ENCODE data around the gene ESPN. TPM values are rescaled to one million over a fixed set of nuclear protein-coding genes. Genes with fewer than 3 reads are reported as not detected.

The ESPN gene
- total RNA-seq, 2 donors from 2014 or later = 74.3 to 98.0 TPM

DNA sequence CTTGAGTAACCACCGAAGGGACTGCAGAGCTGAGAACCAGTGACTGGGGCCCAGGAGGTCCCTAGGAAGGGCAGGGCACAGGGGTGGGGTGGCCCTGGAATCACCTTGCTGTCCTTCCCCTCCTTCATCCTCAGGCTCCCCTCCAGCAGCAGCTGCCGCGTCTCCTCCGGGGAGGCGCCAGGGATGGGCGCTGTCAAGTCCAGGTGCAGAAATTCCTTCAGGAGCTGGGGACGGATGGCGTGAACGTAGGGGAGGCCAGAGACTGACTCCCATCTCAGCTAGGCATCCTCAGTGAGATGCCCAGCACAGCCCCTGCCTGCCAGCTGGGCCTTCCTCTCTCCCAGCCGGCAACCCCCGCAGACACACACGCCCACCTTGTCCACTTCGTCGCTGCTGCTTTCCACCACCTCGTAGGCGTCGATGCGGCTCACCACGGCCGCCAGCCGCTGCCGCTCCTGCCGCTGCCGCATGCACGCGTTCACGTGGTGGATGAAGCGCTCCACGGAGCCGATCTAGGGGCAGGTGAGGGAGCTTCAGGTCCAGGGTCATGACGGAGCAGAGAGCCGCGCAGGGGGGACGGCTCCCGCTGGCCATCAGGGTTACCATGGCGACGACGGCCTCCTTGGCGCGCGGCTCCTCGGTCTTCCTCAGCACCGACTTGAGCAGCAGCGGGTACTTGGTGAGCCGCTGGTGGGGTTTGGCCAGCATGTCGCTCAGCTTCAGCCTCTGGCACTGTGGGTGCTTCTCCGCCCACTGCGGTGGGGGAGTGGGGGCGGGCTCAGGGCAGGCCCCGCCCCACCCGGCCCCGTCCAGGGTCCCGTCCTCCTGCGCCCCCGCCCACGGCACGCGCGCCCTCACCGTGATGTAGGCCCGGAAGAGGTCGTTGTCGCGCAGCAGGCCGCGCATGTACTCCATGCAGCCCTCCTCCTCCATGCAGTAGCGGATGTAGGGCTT lies 45.8 kb downstream of the ESPN start:
- TF ChIP-seq, protein P1, sequence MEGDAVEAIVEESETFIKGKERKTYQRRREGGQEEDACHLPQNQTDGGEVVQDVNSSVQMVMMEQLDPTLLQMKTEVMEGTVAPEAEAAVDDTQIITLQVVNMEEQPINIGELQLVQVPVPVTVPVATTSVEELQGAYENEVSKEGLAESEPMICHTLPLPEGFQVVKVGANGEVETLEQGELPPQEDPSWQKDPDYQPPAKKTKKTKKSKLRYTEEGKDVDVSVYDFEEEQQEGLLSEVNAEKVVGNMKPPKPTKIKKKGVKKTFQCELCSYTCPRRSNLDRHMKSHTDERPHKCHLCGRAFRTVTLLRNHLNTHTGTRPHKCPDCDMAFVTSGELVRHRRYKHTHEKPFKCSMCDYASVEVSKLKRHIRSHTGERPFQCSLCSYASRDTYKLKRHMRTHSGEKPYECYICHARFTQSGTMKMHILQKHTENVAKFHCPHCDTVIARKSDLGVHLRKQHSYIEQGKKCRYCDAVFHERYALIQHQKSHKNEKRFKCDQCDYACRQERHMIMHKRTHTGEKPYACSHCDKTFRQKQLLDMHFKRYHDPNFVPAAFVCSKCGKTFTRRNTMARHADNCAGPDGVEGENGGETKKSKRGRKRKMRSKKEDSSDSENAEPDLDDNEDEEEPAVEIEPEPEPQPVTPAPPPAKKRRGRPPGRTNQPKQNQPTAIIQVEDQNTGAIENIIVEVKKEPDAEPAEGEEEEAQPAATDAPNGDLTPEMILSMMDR (IDR thresholded peaks at IDR 0.05) = no peak
- DNase-seq = no peak
- Histone ChIP-seq H3K9ac (ENCODE audit: low read depth in 2 of 2, low read length in 2 of 2) (no peak overlapping the region), H3K27ac (no peak overlapping the region), H3K4me1 (no peaks in the 10 kb centered on the region), H3K9me3 (no peaks in the 10 kb centered on the region), H3K27me3 (no peaks in the 10 kb centered on the region), H3K36me3 (no peaks in the 10 kb centered on the region), H3K4me3 (no peak overlapping the region)
- intact Hi-C loops (cut with DNase I) = no loop called here

DNA sequence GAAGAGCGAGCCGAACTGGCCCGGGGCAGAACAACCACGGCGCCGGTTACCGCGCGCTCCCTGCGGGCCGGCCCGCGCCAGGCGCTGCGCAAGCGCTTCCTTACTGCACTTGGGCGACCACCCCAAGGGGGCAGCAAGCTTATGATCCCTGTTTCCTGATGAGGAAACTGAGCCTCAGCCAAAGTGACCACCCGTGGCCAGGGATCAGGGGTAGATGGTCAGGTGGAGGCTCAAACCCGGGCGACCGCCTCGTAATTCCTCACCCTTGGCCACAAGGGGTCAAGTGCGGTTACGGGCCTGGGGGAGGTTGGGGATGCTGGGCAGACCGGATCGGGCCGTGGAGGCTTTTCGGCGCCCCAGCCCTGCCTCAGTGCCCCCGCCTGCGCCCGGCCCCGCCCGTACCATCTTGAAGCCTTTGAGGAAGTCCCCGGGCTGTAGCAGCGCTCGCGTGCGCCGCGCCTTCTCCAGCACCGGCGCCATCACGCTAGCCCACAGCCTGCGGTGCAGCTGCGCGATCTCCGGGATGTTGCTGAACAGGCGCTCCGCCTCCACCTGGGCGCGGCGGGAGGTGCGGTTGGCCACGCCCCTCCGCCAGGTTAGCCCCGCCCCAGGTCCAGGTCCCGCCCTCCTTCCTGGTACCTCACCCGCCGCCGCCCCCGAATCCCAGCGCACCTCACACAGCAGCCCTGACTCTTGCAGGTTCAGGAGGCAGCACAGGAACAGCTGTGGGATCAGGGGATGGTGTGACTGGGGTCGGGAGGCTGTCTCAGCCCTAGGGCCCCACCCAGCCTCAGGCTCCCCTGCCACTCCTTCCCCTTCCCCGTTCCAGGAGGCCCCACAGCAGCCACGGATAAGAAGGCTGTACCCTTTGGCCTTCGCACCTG lies 46.8 kb downstream of the ESPN start:
- TF ChIP-seq, protein P1 (IDR thresholded peaks at IDR 0.05) = no peak

DNA sequence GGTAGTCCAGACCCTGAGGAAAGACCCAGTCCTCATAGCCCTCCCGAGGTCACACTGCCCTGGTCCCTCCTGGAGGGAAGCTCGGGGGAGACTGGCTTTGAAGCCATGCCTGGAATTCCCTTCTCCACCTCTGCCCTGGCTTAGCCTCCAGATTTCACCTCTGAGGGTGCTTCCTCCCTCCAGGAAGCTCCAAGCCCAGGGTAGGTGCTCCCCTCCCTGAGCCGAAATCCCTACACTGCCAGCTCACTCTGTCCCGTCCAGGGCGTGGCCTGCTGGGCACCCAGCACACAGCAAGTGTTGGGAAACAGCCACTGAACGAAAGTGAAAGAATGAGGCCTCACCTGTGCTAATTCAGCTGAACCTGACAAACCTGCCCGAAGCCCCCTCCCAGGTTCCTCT lies 47.4 kb downstream of the ESPN start:
- Histone ChIP-seq H3K36me3 (no peaks in the 10 kb centered on the region), H3K27me3 (no peaks in the 10 kb centered on the region), H3K9ac (ENCODE audit: low read depth in 2 of 2, low read length in 2 of 2) (peak overlapping the region; percentile 44 to 88), H3K4me3 (no peak overlapping the region), H3K4me1 (peaks cover 4% of the 10 kb centered on the region), H3K27ac (peak overlapping the region; percentile 95), H3K9me3 (no peaks in the 10 kb centered on the region)
- intact Hi-C loops (cut with DNase I) = no loop called here
- DNase-seq = peak; percentile 89
- TF ChIP-seq, protein P1 (IDR thresholded peaks at IDR 0.05) = no peak

More for the DNA sequence above, 46.8 kb downstream of the ESPN start:
- H3K9ac ChIP-seq (ENCODE audit: low read depth in 2 of 2, low read length in 2 of 2) = peak overlapping the region; percentile 44 to 88
- peak overlapping the region; percentile 14 for H3K4me3 ChIP-seq
- peak overlapping the region; percentile 95 for H3K27ac ChIP-seq
- DNase-seq = peak; percentile 91
- intact Hi-C loops (cut with DNase I) = no loop called here
- H3K27me3 ChIP-seq = no peaks in the 10 kb centered on the region
- no peaks in the 10 kb centered on the region for H3K9me3 ChIP-seq
- no peaks in the 10 kb centered on the region for H3K4me1 ChIP-seq
- no peaks in the 10 kb centered on the region for H3K36me3 ChIP-seq

DNA sequence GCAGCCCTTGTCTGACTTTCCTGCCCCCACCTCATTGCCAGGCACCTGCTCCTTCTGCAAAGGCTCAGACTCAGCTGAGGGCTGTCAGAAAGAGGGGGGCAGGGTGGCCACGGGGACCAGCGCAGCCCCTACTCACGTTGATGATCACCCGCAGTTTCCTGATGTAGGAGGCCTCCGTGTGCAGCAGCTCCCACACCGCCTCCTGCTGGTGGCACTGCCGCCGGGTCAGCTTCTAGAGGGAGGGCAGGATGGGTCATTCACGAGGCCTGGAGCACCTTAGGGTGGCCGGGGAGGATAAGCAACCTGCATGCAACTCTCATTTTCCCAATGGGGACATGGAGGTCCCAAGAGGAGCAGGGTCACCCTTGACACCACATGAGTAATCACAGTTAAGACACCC lies 47.8 kb downstream of the ESPN start:
- no peak overlapping the region for H3K4me3 ChIP-seq
- no peaks in the 10 kb centered on the region for H3K27me3 ChIP-seq
- TF ChIP-seq, protein P1 (IDR thresholded peaks at IDR 0.05) = no peak
- H3K9me3 ChIP-seq = no peaks in the 10 kb centered on the region
- H3K36me3 ChIP-seq = no peaks in the 10 kb centered on the region
- peak; percentile 66 for DNase-seq
- peak overlapping the region in 1 of 2 donors; percentile 88 for H3K9ac ChIP-seq (ENCODE audit: low read depth in 2 of 2, low read length in 2 of 2)
- intact Hi-C loops (cut with DNase I) = no loop called here
- H3K27ac ChIP-seq = peak overlapping the region; percentile 95
- peaks cover 5% of the 10 kb centered on the region for H3K4me1 ChIP-seq

DNA sequence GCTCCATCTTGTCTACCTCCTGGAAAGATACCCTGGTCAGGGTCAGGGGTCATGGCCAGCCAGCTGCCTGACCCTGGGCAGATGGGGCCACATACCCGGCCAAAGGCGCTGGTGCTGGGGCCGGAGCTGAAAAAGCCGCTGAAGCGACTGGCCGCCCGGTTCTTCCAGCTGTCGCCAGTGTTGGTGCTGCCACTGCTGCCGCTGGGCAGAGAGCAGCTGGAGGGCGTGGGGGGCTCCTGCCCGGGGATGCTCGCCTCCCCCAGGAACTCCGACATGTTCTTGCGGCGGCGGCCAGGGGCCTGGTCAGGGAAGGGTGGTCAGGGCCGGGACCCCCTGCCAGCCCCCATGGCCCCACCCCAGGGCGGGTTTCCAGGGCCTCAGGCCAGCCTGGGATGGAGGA lies 48.6 kb downstream of the ESPN start:
- Histone ChIP-seq H3K36me3 (no peaks in the 10 kb centered on the region), H3K27me3 (no peaks in the 10 kb centered on the region), H3K9ac (ENCODE audit: low read depth in 2 of 2, low read length in 2 of 2) (peak overlapping the region in 1 of 2 donors; percentile 88), H3K4me1 (peaks cover 5% of the 10 kb centered on the region), H3K9me3 (no peaks in the 10 kb centered on the region), H3K4me3 (peak overlapping the region; percentile 24), H3K27ac (peak overlapping the region; percentile 95)
- intact Hi-C loops (cut with DNase I) = no loop called here
- TF ChIP-seq, protein P1 (IDR thresholded peaks at IDR 0.05) = no peak
- no peak for DNase-seq

Measured in colonic mucosa (tissue), 4 donors.